OCI-LY1 (cell line): ENCODE data around the gene DUSP3.

Experiments
- EZH2 ChIP-seq: fragments of 200-600 bp; sonication (generic), shearing (Covaris generic); IDR thresholded peaks from 2 replicates; pipeline ENCODE4 v1.8.0; 2017; ENCODE audit warnings: borderline replicate concordance, mixed run types, mild to moderate bottlenecking, antibody characterized with exemption, low read length, moderate library complexity, mixed read lengths
- TF ChIP-seq, protein P1 (sequence below): fragments of 200-600 bp; sonication (generic), shearing (Covaris generic); IDR thresholded peaks from 2 replicates; pipeline ENCODE4 v1.5.1; 2017; ENCODE audit warnings: mild to moderate bottlenecking, antibody characterized with exemption, low read length, moderate library complexity, mixed read lengths

DNA sequence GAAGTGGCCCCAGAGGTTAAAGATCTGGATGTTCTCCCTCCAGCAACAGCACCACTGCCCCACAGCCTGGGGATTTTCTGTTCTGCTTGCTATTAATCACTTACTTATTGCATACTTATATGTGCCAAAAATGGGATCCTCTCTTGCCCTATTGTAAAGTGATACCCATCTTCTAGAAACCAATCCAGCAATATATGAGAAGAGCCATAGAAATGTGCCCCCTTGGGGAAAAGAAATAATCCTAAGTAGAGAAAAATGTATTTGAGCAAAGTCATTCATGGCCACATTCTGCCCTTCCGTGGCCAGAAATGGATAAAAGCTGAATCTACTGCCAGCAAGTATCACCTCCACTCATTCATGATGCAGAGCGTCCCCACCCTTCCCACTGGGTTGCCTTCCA, 41.1 kb downstream of the DUSP3 start:
- TF ChIP-seq, protein P1, sequence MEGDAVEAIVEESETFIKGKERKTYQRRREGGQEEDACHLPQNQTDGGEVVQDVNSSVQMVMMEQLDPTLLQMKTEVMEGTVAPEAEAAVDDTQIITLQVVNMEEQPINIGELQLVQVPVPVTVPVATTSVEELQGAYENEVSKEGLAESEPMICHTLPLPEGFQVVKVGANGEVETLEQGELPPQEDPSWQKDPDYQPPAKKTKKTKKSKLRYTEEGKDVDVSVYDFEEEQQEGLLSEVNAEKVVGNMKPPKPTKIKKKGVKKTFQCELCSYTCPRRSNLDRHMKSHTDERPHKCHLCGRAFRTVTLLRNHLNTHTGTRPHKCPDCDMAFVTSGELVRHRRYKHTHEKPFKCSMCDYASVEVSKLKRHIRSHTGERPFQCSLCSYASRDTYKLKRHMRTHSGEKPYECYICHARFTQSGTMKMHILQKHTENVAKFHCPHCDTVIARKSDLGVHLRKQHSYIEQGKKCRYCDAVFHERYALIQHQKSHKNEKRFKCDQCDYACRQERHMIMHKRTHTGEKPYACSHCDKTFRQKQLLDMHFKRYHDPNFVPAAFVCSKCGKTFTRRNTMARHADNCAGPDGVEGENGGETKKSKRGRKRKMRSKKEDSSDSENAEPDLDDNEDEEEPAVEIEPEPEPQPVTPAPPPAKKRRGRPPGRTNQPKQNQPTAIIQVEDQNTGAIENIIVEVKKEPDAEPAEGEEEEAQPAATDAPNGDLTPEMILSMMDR = no peak
- TF ChIP-seq EZH2 = no peak
